WTC11 (cell line): ENCODE measurements around the gene PAK5. TPM values are rescaled to one million over a fixed set of nuclear protein-coding genes. Genes with fewer than 3 reads are reported as not detected.

Source experiments
- ATAC-seq: fragments of 200-7000 bp; cut with Tn5 transposase; 2 replicates; pipeline ENCODE4 v1.10.0; 2021; ENCODE audit warnings: mild to moderate bottlenecking, moderate library complexity
- CTCF ChIA-PET: fragments of 300-600 bp; sonication (Branson Sonifier 250); formaldehyde crosslinking; loops from one replicate; lab custom pipeline; 2021; ENCODE audit warnings: antibody characterized with exemption; lab: Charles Lee
- POLR2A ChIA-PET: fragments of 350-600 bp; sonication (Branson Sonifier 250); formaldehyde crosslinking; loops from one replicate; lab custom pipeline; 2021; ENCODE audit warnings: antibody characterized with exemption; lab: Charles Lee
- DNase-seq: peaks from one replicate; pipeline ENCODE4 v3.0.0; 2021; ENCODE audit warnings: low spot score
- H3K27ac Mint-ChIP-seq: 2 replicates; pipeline ENCODE4 v1.8.0; 2021; ENCODE audit warnings: mixed read lengths
- H3K27me3 Mint-ChIP-seq: 2 replicates; pipeline ENCODE4 v1.8.0; 2021; ENCODE audit warnings: low read depth, mild to moderate bottlenecking, moderate library complexity, mixed read lengths
- H3K36me3 Mint-ChIP-seq: 2 replicates; pipeline ENCODE4 v1.8.0; 2021; ENCODE audit warnings: mixed read lengths
- H3K4me1 Mint-ChIP-seq: 2 replicates; pipeline ENCODE4 v1.8.0; 2022; ENCODE audit warnings: mixed read lengths
- H3K4me3 Mint-ChIP-seq: 2 replicates; pipeline ENCODE4 v1.8.0; 2021; ENCODE audit warnings: mild to moderate bottlenecking, moderate library complexity, mixed read lengths
- H3K9me3 Mint-ChIP-seq: 2 replicates; pipeline ENCODE4 v1.8.0; 2021; ENCODE audit warnings: mixed read lengths
- EMX1 ChIP-seq: fragments of 250-450 bp; sonication (Bioruptor Pico); IDR thresholded peaks from 2 replicates; pipeline ENCODE4 v1.8.0; 2021; ENCODE audit warnings: mild to moderate bottlenecking
- NFATC4 ChIP-seq: fragments of 250-450 bp; sonication (Bioruptor Pico); IDR thresholded peaks from 2 replicates; pipeline ENCODE4 v1.9.0; 2021; ENCODE audit warnings: mild to moderate bottlenecking
- NR2C2 ChIP-seq: sonication (generic); formaldehyde crosslinking; IDR thresholded peaks from 2 replicates; pipeline ENCODE4 v1.8.0; 2022; ENCODE audit warnings: mild to moderate bottlenecking, missing genetic modification reagents
- RELA ChIP-seq: sonication (generic); formaldehyde crosslinking; IDR thresholded peaks from 2 replicates; pipeline ENCODE4 v1.8.1; 2022; ENCODE audit warnings: missing genetic modification reagents, mild to moderate bottlenecking, borderline replicate concordance
- SMAD4 ChIP-seq: sonication (generic); formaldehyde crosslinking; IDR thresholded peaks from 2 replicates; pipeline ENCODE4 v1.8.0; 2022; ENCODE audit warnings: mild to moderate bottlenecking, missing genetic modification reagents
- TCF7 ChIP-seq: sonication (generic); formaldehyde crosslinking; IDR thresholded peaks from 2 replicates; pipeline ENCODE4 v1.8.0; 2022; ENCODE audit warnings: mild to moderate bottlenecking, low read depth, missing genetic modification reagents, moderate library complexity
- TEAD4 ChIP-seq: sonication (generic); formaldehyde crosslinking; IDR thresholded peaks from 2 replicates; pipeline ENCODE4 v1.8.0; 2022; ENCODE audit warnings: mild to moderate bottlenecking, missing genetic modification reagents
- ZNF121 ChIP-seq: sonication (generic); formaldehyde crosslinking; IDR thresholded peaks from 2 replicates; pipeline ENCODE4 v1.8.0; 2023; ENCODE audit warnings: missing genetic modification reagents
- ZNF138 ChIP-seq: sonication (generic); formaldehyde crosslinking; conservative IDR thresholded peaks from 2 replicates; pipeline ENCODE4 v1.8.1; 2022; ENCODE audit warnings: mild to moderate bottlenecking, moderate library complexity, missing genetic modification reagents
- ZNF423 ChIP-seq: fragments of 250-450 bp; sonication (Bioruptor Pico); IDR thresholded peaks from 2 replicates; pipeline ENCODE4 v2.1.2; 2022; ENCODE audit warnings: mild to moderate bottlenecking, moderate library complexity
- ZNF671 ChIP-seq: fragments of 250-450 bp; sonication (Bioruptor Pico); IDR thresholded peaks from 2 replicates; pipeline ENCODE4 v1.8.0; 2021; ENCODE audit warnings: mild to moderate bottlenecking
- total RNA-seq: library from RNA; stranded (reverse); gene quantifications from 3 replicates; pipeline ENCODE4 v1.2.3, GENCODE V29; 2021
- TF ChIP-seq, protein P1 (sequence below): sonication (generic); formaldehyde crosslinking; IDR thresholded peaks from 2 replicates; pipeline ENCODE4 v1.8.1; 2023; ENCODE audit warnings: mild to moderate bottlenecking, moderate library complexity, missing genetic modification reagents
- TF ChIP-seq, protein P2 (sequence below): fragments of 250-450 bp; sonication (Bioruptor Pico); IDR thresholded peaks from 2 replicates; pipeline ENCODE4 v2.1.2; 2022; ENCODE audit warnings: mild to moderate bottlenecking, moderate library complexity
- TF ChIP-seq, protein P3 (sequence below): sonication (generic); formaldehyde crosslinking; IDR thresholded peaks from 2 replicates; pipeline ENCODE4 v1.8.1; 2022; ENCODE audit warnings: mild to moderate bottlenecking, moderate library complexity, missing genetic modification reagents
- TF ChIP-seq, protein P4 (sequence below): fragments of 250-450 bp; sonication (Bioruptor Pico); IDR thresholded peaks from 2 replicates; pipeline ENCODE4 v1.9.0; 2021; ENCODE audit warnings: mild to moderate bottlenecking
- TF ChIP-seq, protein P5 (sequence below): fragments of 250-450 bp; sonication (Bioruptor Pico); IDR thresholded peaks from 2 replicates; pipeline ENCODE4 v1.9.0; 2021; ENCODE audit warnings: mild to moderate bottlenecking, borderline replicate concordance
- TF ChIP-seq, protein P6 (sequence below): sonication (generic); formaldehyde crosslinking; IDR thresholded peaks from 2 replicates; pipeline ENCODE4 v1.8.0; 2023; ENCODE audit warnings: missing genetic modification reagents, mild to moderate bottlenecking, borderline replicate concordance
- TF ChIP-seq, protein P7 (sequence below): sonication (generic); formaldehyde crosslinking; IDR thresholded peaks from 2 replicates; pipeline ENCODE4 v1.8.1; 2022; ENCODE audit warnings: mild to moderate bottlenecking, missing genetic modification reagents, moderate library complexity, borderline replicate concordance
- TF ChIP-seq, protein P8 (sequence below): fragments of 200-600 bp; IDR thresholded peaks from 2 replicates; pipeline ENCODE4 v1.8.0; 2022; ENCODE audit warnings: antibody characterized with exemption

Gene PAK5
- total RNA-seq, 1 experiment from 2014 or later: 0.31 TPM

DNA sequence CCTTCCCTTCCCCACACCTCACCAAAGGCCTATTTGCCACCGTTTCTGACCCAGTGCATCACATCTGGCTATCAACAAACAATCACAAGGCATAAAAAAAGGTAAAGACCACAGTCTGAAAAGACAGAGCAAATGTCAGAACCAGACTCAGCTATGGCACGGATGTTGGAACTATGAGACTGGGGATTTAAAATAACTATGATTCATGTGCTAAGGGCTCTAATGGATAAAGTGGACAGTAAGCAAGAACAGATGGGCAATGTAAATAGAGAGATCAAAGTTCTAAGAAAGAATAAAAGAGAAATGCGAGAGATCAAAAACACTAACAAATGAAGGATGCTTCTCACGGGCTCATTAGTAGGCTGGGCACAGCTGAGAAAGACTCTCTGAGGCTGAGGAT is 225.0 kb downstream of the PAK5 start:
- no peaks in the 10 kb centered on the region for H3K36me3 Mint-ChIP-seq
- no peak overlapping the region for H3K4me3 Mint-ChIP-seq
- POLR2A ChIA-PET: no interaction called here
- no peak overlapping the region for H3K27ac Mint-ChIP-seq
- ATAC-seq (no peak), DNase-seq (no peak)
- peaks cover 10% of the 10 kb centered on the region for H3K4me1 Mint-ChIP-seq
- H3K27me3 Mint-ChIP-seq: no peaks in the 10 kb centered on the region
- H3K9me3 Mint-ChIP-seq: no peaks in the 10 kb centered on the region
- CTCF ChIA-PET: interaction anchor here (0.7 kb wide), 1 partner anchor 434 kb away, joined by 3 read pairs; no protein-coding TSS in a partner anchor
- TF ChIP-seq EMX1 (no peak), ZNF671 (no peak), RELA (no peak), ZNF121 (no peak), TEAD4 (CRISPR knock-in tag) (no peak), NR2C2 (CRISPR knock-in tag) (no peak), ZNF138 (no peak), SMAD4 (CRISPR knock-in tag) (no peak), TCF7 (CRISPR knock-in tag) (no peak), ZNF423 (no peak), NFATC4 (CRISPR knock-in tag) (no peak)
- TF ChIP-seq, protein P1, sequence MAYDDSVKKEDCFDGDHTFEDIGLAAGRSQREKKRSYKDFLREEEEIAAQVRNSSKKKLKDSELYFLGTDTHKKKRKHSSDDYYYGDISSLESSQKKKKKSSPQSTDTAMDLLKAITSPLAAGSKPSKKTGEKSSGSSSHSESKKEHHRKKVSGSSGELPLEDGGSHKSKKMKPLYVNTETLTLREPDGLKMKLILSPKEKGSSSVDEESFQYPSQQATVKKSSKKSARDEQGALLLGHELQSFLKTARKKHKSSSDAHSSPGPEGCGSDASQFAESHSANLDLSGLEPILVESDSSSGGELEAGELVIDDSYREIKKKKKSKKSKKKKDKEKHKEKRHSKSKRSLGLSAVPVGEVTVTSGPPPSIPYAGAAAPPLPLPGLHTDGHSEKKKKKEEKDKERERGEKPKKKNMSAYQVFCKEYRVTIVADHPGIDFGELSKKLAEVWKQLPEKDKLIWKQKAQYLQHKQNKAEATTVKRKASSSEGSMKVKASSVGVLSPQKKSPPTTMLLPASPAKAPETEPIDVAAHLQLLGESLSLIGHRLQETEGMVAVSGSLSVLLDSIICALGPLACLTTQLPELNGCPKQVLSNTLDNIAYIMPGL (CRISPR knock-in tag): no peak
- TF ChIP-seq, protein P2, sequence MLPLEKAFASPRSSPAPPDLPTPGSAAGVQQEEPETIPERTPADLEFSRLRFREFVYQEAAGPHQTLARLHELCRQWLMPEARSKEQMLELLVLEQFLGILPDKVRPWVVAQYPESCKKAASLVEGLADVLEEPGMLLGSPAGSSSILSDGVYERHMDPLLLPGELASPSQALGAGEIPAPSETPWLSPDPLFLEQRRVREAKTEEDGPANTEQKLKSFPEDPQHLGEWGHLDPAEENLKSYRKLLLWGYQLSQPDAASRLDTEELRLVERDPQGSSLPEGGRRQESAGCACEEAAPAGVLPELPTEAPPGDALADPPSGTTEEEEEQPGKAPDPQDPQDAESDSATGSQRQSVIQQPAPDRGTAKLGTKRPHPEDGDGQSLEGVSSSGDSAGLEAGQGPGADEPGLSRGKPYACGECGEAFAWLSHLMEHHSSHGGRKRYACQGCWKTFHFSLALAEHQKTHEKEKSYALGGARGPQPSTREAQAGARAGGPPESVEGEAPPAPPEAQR: no peak
- TF ChIP-seq, protein P3, sequence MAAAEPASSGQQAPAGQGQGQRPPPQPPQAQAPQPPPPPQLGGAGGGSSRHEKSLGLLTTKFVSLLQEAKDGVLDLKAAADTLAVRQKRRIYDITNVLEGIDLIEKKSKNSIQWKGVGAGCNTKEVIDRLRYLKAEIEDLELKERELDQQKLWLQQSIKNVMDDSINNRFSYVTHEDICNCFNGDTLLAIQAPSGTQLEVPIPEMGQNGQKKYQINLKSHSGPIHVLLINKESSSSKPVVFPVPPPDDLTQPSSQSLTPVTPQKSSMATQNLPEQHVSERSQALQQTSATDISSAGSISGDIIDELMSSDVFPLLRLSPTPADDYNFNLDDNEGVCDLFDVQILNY (CRISPR knock-in tag): no peak
- TF ChIP-seq, protein P4, sequence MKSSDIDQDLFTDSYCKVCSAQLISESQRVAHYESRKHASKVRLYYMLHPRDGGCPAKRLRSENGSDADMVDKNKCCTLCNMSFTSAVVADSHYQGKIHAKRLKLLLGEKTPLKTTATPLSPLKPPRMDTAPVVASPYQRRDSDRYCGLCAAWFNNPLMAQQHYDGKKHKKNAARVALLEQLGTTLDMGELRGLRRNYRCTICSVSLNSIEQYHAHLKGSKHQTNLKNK (CRISPR knock-in tag): no peak
- TF ChIP-seq, protein P5, sequence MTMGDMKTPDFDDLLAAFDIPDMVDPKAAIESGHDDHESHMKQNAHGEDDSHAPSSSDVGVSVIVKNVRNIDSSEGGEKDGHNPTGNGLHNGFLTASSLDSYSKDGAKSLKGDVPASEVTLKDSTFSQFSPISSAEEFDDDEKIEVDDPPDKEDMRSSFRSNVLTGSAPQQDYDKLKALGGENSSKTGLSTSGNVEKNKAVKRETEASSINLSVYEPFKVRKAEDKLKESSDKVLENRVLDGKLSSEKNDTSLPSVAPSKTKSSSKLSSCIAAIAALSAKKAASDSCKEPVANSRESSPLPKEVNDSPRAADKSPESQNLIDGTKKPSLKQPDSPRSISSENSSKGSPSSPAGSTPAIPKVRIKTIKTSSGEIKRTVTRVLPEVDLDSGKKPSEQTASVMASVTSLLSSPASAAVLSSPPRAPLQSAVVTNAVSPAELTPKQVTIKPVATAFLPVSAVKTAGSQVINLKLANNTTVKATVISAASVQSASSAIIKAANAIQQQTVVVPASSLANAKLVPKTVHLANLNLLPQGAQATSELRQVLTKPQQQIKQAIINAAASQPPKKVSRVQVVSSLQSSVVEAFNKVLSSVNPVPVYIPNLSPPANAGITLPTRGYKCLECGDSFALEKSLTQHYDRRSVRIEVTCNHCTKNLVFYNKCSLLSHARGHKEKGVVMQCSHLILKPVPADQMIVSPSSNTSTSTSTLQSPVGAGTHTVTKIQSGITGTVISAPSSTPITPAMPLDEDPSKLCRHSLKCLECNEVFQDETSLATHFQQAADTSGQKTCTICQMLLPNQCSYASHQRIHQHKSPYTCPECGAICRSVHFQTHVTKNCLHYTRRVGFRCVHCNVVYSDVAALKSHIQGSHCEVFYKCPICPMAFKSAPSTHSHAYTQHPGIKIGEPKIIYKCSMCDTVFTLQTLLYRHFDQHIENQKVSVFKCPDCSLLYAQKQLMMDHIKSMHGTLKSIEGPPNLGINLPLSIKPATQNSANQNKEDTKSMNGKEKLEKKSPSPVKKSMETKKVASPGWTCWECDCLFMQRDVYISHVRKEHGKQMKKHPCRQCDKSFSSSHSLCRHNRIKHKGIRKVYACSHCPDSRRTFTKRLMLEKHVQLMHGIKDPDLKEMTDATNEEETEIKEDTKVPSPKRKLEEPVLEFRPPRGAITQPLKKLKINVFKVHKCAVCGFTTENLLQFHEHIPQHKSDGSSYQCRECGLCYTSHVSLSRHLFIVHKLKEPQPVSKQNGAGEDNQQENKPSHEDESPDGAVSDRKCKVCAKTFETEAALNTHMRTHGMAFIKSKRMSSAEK (CRISPR knock-in tag): no peak
- TF ChIP-seq, protein P6, sequence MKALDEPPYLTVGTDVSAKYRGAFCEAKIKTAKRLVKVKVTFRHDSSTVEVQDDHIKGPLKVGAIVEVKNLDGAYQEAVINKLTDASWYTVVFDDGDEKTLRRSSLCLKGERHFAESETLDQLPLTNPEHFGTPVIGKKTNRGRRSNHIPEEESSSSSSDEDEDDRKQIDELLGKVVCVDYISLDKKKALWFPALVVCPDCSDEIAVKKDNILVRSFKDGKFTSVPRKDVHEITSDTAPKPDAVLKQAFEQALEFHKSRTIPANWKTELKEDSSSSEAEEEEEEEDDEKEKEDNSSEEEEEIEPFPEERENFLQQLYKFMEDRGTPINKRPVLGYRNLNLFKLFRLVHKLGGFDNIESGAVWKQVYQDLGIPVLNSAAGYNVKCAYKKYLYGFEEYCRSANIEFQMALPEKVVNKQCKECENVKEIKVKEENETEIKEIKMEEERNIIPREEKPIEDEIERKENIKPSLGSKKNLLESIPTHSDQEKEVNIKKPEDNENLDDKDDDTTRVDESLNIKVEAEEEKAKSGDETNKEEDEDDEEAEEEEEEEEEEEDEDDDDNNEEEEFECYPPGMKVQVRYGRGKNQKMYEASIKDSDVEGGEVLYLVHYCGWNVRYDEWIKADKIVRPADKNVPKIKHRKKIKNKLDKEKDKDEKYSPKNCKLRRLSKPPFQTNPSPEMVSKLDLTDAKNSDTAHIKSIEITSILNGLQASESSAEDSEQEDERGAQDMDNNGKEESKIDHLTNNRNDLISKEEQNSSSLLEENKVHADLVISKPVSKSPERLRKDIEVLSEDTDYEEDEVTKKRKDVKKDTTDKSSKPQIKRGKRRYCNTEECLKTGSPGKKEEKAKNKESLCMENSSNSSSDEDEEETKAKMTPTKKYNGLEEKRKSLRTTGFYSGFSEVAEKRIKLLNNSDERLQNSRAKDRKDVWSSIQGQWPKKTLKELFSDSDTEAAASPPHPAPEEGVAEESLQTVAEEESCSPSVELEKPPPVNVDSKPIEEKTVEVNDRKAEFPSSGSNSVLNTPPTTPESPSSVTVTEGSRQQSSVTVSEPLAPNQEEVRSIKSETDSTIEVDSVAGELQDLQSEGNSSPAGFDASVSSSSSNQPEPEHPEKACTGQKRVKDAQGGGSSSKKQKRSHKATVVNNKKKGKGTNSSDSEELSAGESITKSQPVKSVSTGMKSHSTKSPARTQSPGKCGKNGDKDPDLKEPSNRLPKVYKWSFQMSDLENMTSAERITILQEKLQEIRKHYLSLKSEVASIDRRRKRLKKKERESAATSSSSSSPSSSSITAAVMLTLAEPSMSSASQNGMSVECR (CRISPR knock-in tag): no peak
- TF ChIP-seq, protein P7, sequence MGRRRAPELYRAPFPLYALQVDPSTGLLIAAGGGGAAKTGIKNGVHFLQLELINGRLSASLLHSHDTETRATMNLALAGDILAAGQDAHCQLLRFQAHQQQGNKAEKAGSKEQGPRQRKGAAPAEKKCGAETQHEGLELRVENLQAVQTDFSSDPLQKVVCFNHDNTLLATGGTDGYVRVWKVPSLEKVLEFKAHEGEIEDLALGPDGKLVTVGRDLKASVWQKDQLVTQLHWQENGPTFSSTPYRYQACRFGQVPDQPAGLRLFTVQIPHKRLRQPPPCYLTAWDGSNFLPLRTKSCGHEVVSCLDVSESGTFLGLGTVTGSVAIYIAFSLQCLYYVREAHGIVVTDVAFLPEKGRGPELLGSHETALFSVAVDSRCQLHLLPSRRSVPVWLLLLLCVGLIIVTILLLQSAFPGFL: no peak
- TF ChIP-seq, protein P8, sequence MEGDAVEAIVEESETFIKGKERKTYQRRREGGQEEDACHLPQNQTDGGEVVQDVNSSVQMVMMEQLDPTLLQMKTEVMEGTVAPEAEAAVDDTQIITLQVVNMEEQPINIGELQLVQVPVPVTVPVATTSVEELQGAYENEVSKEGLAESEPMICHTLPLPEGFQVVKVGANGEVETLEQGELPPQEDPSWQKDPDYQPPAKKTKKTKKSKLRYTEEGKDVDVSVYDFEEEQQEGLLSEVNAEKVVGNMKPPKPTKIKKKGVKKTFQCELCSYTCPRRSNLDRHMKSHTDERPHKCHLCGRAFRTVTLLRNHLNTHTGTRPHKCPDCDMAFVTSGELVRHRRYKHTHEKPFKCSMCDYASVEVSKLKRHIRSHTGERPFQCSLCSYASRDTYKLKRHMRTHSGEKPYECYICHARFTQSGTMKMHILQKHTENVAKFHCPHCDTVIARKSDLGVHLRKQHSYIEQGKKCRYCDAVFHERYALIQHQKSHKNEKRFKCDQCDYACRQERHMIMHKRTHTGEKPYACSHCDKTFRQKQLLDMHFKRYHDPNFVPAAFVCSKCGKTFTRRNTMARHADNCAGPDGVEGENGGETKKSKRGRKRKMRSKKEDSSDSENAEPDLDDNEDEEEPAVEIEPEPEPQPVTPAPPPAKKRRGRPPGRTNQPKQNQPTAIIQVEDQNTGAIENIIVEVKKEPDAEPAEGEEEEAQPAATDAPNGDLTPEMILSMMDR: no peak
